Effector memory CD4-positive, alpha-beta T cell (primary cell): Measurements from ENCODE around the gene CAPN12.
"Not testable (repeated sequence)": the region's sequence is repeated elsewhere in the genome, so short reads cannot be mapped to it uniquely, and the experiment has no call there.

Source experiments
- DNase-seq, 3 donors: peaks; one replicate each; pipeline ENCODE4 v3.0.0-alpha.2; 2020
- H3K27ac ChIP-seq: 2 replicates; pipeline ENCODE4 v1.7.0; 2013; ENCODE audit warnings: mild to moderate bottlenecking, low read length, moderate library complexity; ENCODE audit not compliant: insufficient read depth, poor library complexity, severe bottlenecking
- H3K27me3 ChIP-seq: replicated peaks from 2 replicates; pipeline ENCODE4 v1.7.0; 2013; ENCODE audit warnings: mild to moderate bottlenecking, low read length; ENCODE audit not compliant: insufficient read depth, control insufficient read depth, poor library complexity, severe bottlenecking
- H3K36me3 ChIP-seq: 2 replicates; pipeline ENCODE4 v1.7.0; 2013; ENCODE audit warnings: mild to moderate bottlenecking, low read length, moderate library complexity; ENCODE audit not compliant: control insufficient read depth, insufficient read depth
- H3K4me1 ChIP-seq: 2 replicates; pipeline ENCODE4 v1.7.0; 2013; ENCODE audit warnings: low read length, mild to moderate bottlenecking; ENCODE audit not compliant: control insufficient read depth, insufficient read depth, poor library complexity, severe bottlenecking
- H3K4me3 ChIP-seq: 2 replicates; pipeline ENCODE4 v1.7.0; 2013; ENCODE audit warnings: low read length, low read depth, mild to moderate bottlenecking; ENCODE audit not compliant: insufficient read depth, poor library complexity, severe bottlenecking
- H3K9me3 ChIP-seq: 2 replicates; pipeline ENCODE4 v1.7.0; 2013; ENCODE audit warnings: mild to moderate bottlenecking, low read length, moderate library complexity; ENCODE audit not compliant: control insufficient read depth

The CAPN12 gene

DNA sequence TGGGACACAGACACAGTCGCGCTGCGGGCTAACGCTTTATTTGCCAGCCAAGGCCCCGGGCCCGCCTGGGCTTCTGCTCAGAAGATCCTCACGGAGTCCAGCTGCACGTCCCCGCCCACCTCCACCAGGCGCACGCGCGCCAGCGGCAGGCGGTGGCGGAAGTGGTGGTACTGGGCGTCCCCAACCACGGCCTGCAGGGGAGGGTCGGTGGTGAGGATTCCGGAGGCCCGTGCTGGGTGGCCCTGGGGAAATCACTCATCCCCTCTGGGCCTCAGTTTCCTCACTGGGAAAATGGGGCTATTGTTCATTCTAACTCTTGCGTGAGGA, 26.6 kb upstream of the CAPN12 start:
- H3K4me3 ChIP-seq, H3K27me3 ChIP-seq, DNase-seq, H3K27ac ChIP-seq, H3K36me3 ChIP-seq, H3K9me3 ChIP-seq, H3K4me1 ChIP-seq: not testable (repeated sequence)

DNA sequence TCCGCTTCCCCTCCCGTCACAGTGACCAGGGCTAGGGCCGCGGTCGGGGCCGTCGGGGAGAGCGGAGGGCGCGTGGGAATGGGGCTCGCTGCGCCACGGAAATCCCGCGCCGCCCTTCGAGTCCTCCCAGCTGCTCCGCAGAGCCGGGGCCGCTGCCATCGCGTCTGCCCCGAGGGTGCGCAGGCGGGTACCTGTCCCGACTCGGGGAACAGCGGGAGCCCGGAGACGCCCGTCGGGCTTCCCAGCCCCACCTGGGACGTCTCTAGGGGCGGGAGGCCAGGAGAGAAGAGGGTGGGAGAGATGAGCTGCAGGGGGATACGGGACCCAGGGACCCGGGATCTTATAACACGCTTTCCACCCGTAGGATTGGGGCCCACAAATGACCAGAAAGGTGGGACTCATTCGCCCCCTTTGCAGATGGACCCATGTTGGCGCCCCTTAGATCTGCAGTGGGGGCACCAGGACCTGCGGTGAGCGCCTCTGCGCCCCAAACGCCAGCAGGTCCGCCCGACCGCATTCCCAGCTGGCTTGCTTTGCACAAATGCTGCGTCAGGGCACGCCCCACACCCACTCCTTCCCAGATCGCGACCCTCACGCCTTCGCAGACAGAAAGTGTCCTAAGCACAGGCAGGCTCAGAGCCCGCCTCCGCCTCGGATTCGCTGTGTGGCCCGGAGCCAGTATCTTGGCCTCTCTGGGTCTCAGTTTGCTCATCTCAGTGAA, 26.1 kb upstream of the CAPN12 start:
- Histone ChIP-seq H3K27ac (peak overlapping the region; percentile 50), H3K4me3 (peak overlapping the region; percentile 32)
- H3K4me1 ChIP-seq, H3K27me3 ChIP-seq, DNase-seq, H3K36me3 ChIP-seq, H3K9me3 ChIP-seq: not testable (repeated sequence)

DNA sequence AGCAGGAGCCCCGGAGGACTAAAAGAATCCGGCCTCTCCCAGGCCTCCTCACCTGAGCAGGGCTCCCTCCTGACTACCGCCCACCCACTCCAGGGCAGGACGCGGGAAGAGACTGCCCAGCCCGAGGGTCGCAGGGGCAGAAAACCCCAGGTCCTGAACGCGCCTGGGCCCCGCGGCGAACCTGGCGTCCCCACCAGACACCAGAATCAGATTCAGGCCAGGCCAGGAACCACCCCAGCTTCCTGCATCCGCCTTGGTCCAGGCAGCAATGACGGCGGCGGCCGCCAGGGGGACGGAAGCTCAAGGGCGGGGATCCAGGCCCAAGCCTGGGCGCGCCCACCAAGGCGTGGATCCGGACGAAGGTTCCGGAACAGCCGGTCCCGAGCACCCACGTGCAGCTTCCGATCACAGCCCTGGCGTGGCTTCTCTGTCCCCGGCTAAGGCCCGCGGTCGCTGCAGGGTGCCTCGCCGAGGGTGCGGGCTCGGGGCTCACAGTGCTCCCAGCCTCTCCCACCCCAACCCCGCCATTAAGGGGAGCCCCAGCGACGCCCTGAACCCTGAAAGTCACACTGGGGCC, 25.4 kb upstream of the CAPN12 start:
- peak overlapping the region; percentile 50 for H3K27ac ChIP-seq
- H3K9me3 ChIP-seq, result no peaks in the 10 kb centered on the region
- H3K4me3 ChIP-seq, result peak overlapping the region; percentile 32
- H3K27me3 ChIP-seq, result no peaks in the 10 kb centered on the region
- no peaks in the 10 kb centered on the region for H3K4me1 ChIP-seq
- DNase-seq, result peak; percentile 74 to 88 (median 74)
- no peaks in the 10 kb centered on the region for H3K36me3 ChIP-seq

DNA sequence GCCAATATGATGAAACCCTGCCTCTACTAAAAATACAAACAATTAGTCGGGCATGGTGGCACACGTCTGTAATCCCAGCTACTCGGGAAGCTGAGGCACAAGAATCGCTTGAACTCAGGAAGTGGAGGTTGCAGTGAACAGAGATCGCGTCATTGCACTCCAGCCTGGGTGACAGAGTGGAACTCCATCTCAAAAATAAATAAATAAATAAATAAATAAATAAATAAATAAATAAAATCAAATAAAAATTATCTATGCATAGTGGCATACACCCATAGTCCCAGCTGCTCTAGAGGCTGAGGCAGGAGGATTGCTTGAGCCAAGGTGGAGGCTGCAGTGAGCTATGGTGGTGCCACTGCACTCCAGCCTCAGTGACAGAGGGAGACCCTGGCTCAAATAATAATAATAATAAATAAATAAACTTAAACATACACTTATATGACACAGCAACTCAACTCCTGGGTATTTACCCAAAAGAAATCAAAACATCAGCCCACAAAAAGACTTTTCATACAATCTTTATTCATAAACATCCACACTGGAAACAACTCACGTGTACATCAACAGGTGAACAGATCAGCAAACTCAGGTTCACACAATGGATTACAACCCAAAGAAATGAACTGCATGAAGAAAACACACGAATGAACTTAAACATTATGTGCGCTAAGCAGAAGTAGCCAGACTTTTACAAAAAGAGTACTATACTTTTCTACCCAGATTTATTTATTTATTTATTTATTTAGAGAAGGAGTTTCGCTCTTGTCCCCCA, 22.2 kb upstream of the CAPN12 start:
- no peaks in the 10 kb centered on the region for H3K36me3 ChIP-seq
- DNase-seq, result no peak
- H3K4me3 ChIP-seq, result no peak overlapping the region
- no peak overlapping the region for H3K27ac ChIP-seq
- no peaks in the 10 kb centered on the region for H3K4me1 ChIP-seq
- no peaks in the 10 kb centered on the region for H3K27me3 ChIP-seq
- H3K9me3 ChIP-seq, result no peaks in the 10 kb centered on the region

DNA sequence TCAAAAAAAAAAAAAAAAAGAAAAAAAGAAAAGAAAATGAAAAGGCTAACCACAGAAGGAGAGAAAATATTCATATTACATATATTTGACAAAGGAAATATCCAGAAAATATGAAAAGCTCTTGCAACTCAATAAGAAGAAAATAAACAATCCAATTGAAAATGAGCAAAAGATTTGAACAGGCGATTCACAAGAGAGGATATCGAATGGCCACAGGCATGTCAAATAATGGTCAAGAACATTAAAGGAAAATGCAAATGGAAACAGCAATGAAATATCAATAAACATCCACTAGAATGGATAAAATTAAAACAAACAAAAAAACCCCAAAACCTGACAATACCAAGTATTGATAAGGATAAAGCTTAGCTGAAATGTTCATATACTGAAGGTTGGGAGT, 20.9 kb upstream of the CAPN12 start:
- H3K9me3 ChIP-seq, result no peaks in the 10 kb centered on the region
- H3K4me3 ChIP-seq, result no peak overlapping the region
- H3K27me3 ChIP-seq, result no peaks in the 10 kb centered on the region
- H3K4me1 ChIP-seq, result no peaks in the 10 kb centered on the region
- no peak for DNase-seq
- no peak overlapping the region for H3K27ac ChIP-seq
- H3K36me3 ChIP-seq, result no peaks in the 10 kb centered on the region

DNA sequence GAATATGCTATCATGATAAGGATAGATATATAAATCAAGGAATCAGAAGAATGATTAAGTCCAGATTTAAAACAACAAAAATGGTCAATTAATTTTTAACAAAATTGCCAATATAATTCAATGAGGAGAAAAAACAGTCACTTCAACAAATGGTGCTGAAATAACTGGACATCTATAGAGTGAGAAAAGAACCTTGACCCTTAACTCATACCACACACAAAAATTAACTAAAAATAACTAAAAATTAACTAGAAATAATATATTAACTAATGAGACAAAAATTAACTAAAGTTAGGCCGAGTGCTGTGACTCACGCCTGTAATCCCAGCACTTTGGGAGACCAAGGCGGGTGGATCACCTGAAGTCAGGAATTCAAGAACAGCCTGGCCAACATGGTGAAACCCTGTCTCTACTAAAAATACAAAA, 19.5 kb upstream of the CAPN12 start:
- no peaks in the 10 kb centered on the region for H3K27me3 ChIP-seq
- H3K4me3 ChIP-seq, result no peak overlapping the region
- no peaks in the 10 kb centered on the region for H3K9me3 ChIP-seq
- H3K36me3 ChIP-seq, result no peaks in the 10 kb centered on the region
- H3K4me1 ChIP-seq, result no peaks in the 10 kb centered on the region
- no peak for DNase-seq
- no peak overlapping the region for H3K27ac ChIP-seq

DNA sequence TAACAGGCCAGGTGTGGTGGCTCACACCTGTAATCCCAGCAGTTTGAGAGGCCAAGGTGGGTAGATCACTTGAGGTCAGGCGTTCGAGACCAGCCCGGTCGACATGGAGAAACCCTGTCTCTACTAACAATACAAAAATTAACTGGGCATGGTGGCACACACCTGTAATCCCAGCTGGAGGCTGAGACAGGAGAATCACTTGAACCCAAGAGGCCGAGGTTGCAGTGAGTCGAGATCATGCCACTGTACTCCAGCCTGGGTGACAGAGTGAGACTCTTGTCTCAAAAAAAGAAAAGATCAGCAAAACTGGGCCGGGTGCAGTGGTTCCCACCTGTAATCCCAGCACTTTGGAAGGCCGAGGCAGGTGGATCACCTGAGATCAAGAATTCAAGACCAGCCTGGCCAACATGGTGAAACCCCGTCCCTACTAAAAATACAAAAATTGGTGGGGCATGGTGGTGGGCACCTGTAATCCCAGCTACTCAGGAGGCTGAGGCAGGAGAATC, 17.7 kb upstream of the CAPN12 start:
- not testable (repeated sequence) for H3K9me3 ChIP-seq, H3K27me3 ChIP-seq, DNase-seq, H3K4me1 ChIP-seq, H3K27ac ChIP-seq, H3K36me3 ChIP-seq, H3K4me3 ChIP-seq

DNA sequence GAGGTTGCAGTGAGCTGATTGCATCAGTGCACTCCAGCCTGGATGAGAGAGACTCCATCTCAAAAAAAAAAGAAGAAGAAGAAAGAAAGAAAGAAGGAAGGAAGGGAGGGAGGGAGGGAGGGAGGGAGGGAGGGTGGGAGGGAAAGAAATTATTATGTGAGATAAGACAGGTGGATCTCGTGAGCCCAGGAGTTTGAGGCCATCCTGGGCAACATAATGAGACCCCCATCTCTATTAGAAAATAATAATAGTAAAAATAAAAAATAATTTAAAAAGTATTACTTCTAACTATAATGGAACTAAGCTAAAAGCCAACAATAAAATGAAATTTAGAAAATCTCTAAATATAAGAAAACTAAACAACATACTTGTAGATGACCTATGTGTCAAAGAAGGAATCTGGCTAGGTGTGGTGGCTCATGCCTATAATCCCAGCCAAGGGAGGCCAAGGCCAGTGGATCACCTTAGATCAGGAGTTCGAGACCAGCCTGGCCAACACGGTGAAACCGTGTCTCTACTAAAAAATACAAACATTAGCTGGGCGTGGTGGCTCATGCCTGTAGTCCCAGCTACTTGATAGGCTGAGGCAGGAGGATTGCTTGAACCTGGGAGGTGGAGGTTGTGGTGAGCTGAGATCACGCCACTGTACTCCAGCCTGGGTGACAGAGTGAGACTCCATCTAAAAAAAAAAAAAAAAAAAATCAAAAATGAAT, 16.7 kb upstream of the CAPN12 start:
- H3K4me1 ChIP-seq, H3K4me3 ChIP-seq, H3K27me3 ChIP-seq, H3K36me3 ChIP-seq, H3K27ac ChIP-seq, H3K9me3 ChIP-seq, DNase-seq: not testable (repeated sequence)

DNA sequence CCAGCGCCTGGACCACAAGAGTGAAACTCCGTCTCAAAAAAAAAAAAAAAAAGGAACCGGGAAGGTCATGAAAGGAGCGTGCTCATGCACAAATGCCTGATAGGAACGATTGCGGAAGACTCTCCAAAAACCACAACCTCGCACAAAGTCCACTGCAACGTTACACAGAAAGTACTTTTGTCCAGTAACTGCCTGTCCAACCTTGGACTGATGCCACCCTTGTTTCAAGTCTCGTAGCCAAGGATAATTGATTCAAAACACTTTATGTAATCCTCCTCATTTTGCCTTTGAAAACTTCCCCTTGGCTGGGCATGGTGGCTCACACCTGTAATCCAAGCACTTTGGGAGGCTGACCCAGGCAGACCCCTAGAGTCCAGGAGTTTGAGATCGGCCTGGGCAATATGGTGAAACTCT, 15.3 kb upstream of the CAPN12 start:
- no peak for DNase-seq
- Histone ChIP-seq H3K4me1 (no peaks in the 10 kb centered on the region), H3K27ac (no peak overlapping the region), H3K36me3 (no peaks in the 10 kb centered on the region), H3K27me3 (no peaks in the 10 kb centered on the region), H3K9me3 (no peaks in the 10 kb centered on the region), H3K4me3 (no peak overlapping the region)
